HG02870 (cell line): ENCODE results near the gene TMEM121.
"Not testable (repeated sequence)": the region's sequence is repeated elsewhere in the genome, so short reads cannot be mapped to it uniquely, and the experiment has no call there.

Source experiments
- ATAC-seq: cut with Tn5 transposase; IDR thresholded peaks from one replicate; pipeline ENCODE4 v1.9.1; 2021; ENCODE audit warnings: mild to moderate bottlenecking, moderate library complexity; ENCODE audit not compliant: unreplicated experiment

Gene TMEM121

GRCh38 chr14:105541218-105541875, 15.0 kb downstream of the TMEM121 start:
- ATAC-seq = no peak

GRCh38 chr14:105545676-105546075, 19.3 kb downstream of the TMEM121 start:
- not testable (repeated sequence) for ATAC-seq

- not testable (repeated sequence) for ATAC-seq
Observed at GRCh38 chr14:105546410-105546809, 20.0 kb downstream of the TMEM121 start.

- not testable (repeated sequence) for ATAC-seq
Observed at GRCh38 chr14:105547072-105547471, 20.7 kb downstream of the TMEM121 start.

- ATAC-seq = no peak
Observed at GRCh38 chr14:105547741-105548169, 21.4 kb downstream of the TMEM121 start.

GRCh38 chr14:105549481-105549880, 23.1 kb downstream of the TMEM121 start:
- no peak for ATAC-seq

- ATAC-seq = no peak
Observed at GRCh38 chr14:105554022-105554421, 27.6 kb downstream of the TMEM121 start.

- no peak for ATAC-seq
Observed at GRCh38 chr14:105554523-105554922, 28.1 kb downstream of the TMEM121 start.

- ATAC-seq = not testable (repeated sequence)
Observed at GRCh38 chr14:105557671-105558070, 31.3 kb downstream of the TMEM121 start.

- ATAC-seq = not testable (repeated sequence)
Observed at GRCh38 chr14:105558449-105559154, 32.2 kb downstream of the TMEM121 start.

GRCh38 chr14:105559384-105560047, 33.1 kb downstream of the TMEM121 start:
- peak; percentile 38 for ATAC-seq

- peak; percentile 56 for ATAC-seq
Observed at GRCh38 chr14:105560048-105560669, 33.8 kb downstream of the TMEM121 start.

GRCh38 chr14:105561345-105561744, 35.0 kb downstream of the TMEM121 start:
- ATAC-seq = not testable (repeated sequence)

- no peak for ATAC-seq
Observed at GRCh38 chr14:105562713-105563346, 36.4 kb downstream of the TMEM121 start.

GRCh38 chr14:105563347-105563737, 37.0 kb downstream of the TMEM121 start:
- no peak for ATAC-seq

- not testable (repeated sequence) for ATAC-seq
Observed at GRCh38 chr14:105564536-105564935, 38.2 kb downstream of the TMEM121 start.

- ATAC-seq = not testable (repeated sequence)
Observed at GRCh38 chr14:105565185-105565919, 39.0 kb downstream of the TMEM121 start.

- ATAC-seq = not testable (repeated sequence)
Observed at GRCh38 chr14:105566248-105567163, 40.1 kb downstream of the TMEM121 start.
